ENCODE data around the gene IL4I1.
A peak's percentile ranks its signal among the peaks of the same experiment; 100 is the strongest.

IL4I1 gene

GRCh38 chr19:49880162-49880869 lies 16.4 kb downstream of the IL4I1 start:
- TF ChIP-seq CTCF (conservative IDR thresholded peaks at IDR 0.05; ENCODE audit: low read depth, low read length): no peak
- no peak overlapping the region for H3K4me3 ChIP-seq (IDR thresholded peaks at IDR 0.05; ENCODE audit: insufficient read depth, low read depth, low read length)
- H3K36me3 ChIP-seq (ENCODE audit: insufficient read depth): no peaks in the 10 kb centered on the region; the same call in 1 of the 2 replicates
- H4K20me1 ChIP-seq (ENCODE audit: insufficient read depth): no peaks in the 10 kb centered on the region
- no peak overlapping the region for H2AFZ ChIP-seq (ENCODE audit: low read depth)
- no peak overlapping the region for H3K9ac ChIP-seq
- no peaks in the 10 kb centered on the region for H3K27me3 ChIP-seq (ENCODE audit: insufficient read depth, low read depth)
- peaks cover 10% of the 10 kb centered on the region for H3K79me2 ChIP-seq (ENCODE audit: insufficient read depth, low read depth)
- H3K27ac ChIP-seq: no peak overlapping the region
- H3K4me1 ChIP-seq (ENCODE audit: low read depth, poor library complexity, severe bottlenecking): peaks cover 21% of the 10 kb centered on the region
- H3K4me2 ChIP-seq: no peak overlapping the region

GRCh38 chr19:49879243-49879963 lies 17.3 kb downstream of the IL4I1 start:
- H3K9ac ChIP-seq: no peak overlapping the region
- no peaks in the 10 kb centered on the region for H3K27me3 ChIP-seq (ENCODE audit: insufficient read depth, low read depth)
- H3K4me3 ChIP-seq (IDR thresholded peaks at IDR 0.05; ENCODE audit: insufficient read depth, low read depth, low read length): no peak overlapping the region
- no peak overlapping the region for H2AFZ ChIP-seq (ENCODE audit: low read depth)
- H3K36me3 ChIP-seq (ENCODE audit: insufficient read depth): no peaks in the 10 kb centered on the region; the same call in 1 of the 2 replicates
- no peak overlapping the region; the same call in 1 of the 2 replicates for H3K4me2 ChIP-seq
- no peaks in the 10 kb centered on the region for H4K20me1 ChIP-seq (ENCODE audit: insufficient read depth)
- no peak overlapping the region for H3K27ac ChIP-seq
- H3K4me1 ChIP-seq (ENCODE audit: low read depth, poor library complexity, severe bottlenecking): peaks cover 20% of the 10 kb centered on the region
- TF ChIP-seq CTCF (conservative IDR thresholded peaks at IDR 0.05; ENCODE audit: low read depth, low read length): no peak
- H3K79me2 ChIP-seq (ENCODE audit: insufficient read depth, low read depth): peaks cover 20% of the 10 kb centered on the region

- H3K4me1 ChIP-seq (ENCODE audit: low read depth, poor library complexity, severe bottlenecking): peaks cover 20% of the 10 kb centered on the region
- no peaks in the 10 kb centered on the region for H4K20me1 ChIP-seq (ENCODE audit: insufficient read depth)
- H3K36me3 ChIP-seq (ENCODE audit: insufficient read depth): no peaks in the 10 kb centered on the region; the same call in 1 of the 2 replicates
- no peak overlapping the region for H3K9ac ChIP-seq
- no peak overlapping the region for H2AFZ ChIP-seq (ENCODE audit: low read depth)
- H3K27ac ChIP-seq: no peak overlapping the region
- H3K27me3 ChIP-seq (ENCODE audit: insufficient read depth, low read depth): no peaks in the 10 kb centered on the region
- no peak overlapping the region for H3K4me3 ChIP-seq (IDR thresholded peaks at IDR 0.05; ENCODE audit: insufficient read depth, low read depth, low read length)
- peak overlapping the region; percentile 88; the same call in 1 of the 2 replicates for H3K4me2 ChIP-seq
- no peak for TF ChIP-seq CTCF (conservative IDR thresholded peaks at IDR 0.05; ENCODE audit: low read depth, low read length)
- peaks cover 23% of the 10 kb centered on the region for H3K79me2 ChIP-seq (ENCODE audit: insufficient read depth, low read depth)
Observed at GRCh38 chr19:49878744-49879070, 18.0 kb downstream of the IL4I1 start.

GRCh38 chr19:49877879-49878743 lies 18.6 kb downstream of the IL4I1 start:
- Histone ChIP-seq H3K79me2 (ENCODE audit: insufficient read depth, low read depth) (peaks cover 23% of the 10 kb centered on the region), H3K27ac (peak overlapping the region; percentile 94), H4K20me1 (ENCODE audit: insufficient read depth) (no peaks in the 10 kb centered on the region), H3K4me2 (peak overlapping the region; percentile 88), H2AFZ (ENCODE audit: low read depth) (peak overlapping the region; percentile 75), H3K4me3 (IDR thresholded peaks at IDR 0.05; ENCODE audit: insufficient read depth, low read depth, low read length) (no peak overlapping the region), H3K36me3 (ENCODE audit: insufficient read depth) (no peaks in the 10 kb centered on the region; the same call in 1 of the 2 replicates), H3K4me1 (ENCODE audit: low read depth, poor library complexity, severe bottlenecking) (peaks cover 20% of the 10 kb centered on the region), H3K9ac (peak overlapping the region; percentile 94), H3K27me3 (ENCODE audit: insufficient read depth, low read depth) (no peaks in the 10 kb centered on the region)
- no peak for TF ChIP-seq CTCF (conservative IDR thresholded peaks at IDR 0.05; ENCODE audit: low read depth, low read length)

All from KMS-11 (cell line).